ENCODE measurements around the gene TPO.

Gene TPO

GRCh38 chr2:1429895-1430294 lies 16.6 kb downstream of the TPO start:
- Histone ChIP-seq H3K79me2 (no peaks in the 10 kb centered on the region), H3K36me3 (ENCODE audit: control insufficient read depth, insufficient read depth, low read length) (no peaks in the 10 kb centered on the region), H3K27ac (no peak overlapping the region), H3K9me3 (ENCODE audit: control insufficient read depth, low read length) (no peaks in the 10 kb centered on the region), H3K4me1 (no peaks in the 10 kb centered on the region), H3K9ac (no peak overlapping the region), H3K27me3 (ENCODE audit: control insufficient read depth, insufficient read depth, low read length) (no peaks in the 10 kb centered on the region), H2AFZ (no peak overlapping the region), H3K4me2 (ENCODE audit: low read length) (no peak overlapping the region), H3K4me3 (ENCODE audit: low read depth, low read length) (no peak overlapping the region)
- TF ChIP-seq CTCF (IDR thresholded peaks at IDR 0.05) = no peak

- no peaks in the 10 kb centered on the region for H3K27me3 ChIP-seq (ENCODE audit: control insufficient read depth, insufficient read depth, low read length)
- TF ChIP-seq CTCF (IDR thresholded peaks at IDR 0.05) = no peak
- no peaks in the 10 kb centered on the region for H3K79me2 ChIP-seq
- no peak overlapping the region for H2AFZ ChIP-seq
- no peak overlapping the region for H3K9ac ChIP-seq
- no peak overlapping the region for H3K4me2 ChIP-seq (ENCODE audit: low read length)
- H3K4me3 ChIP-seq (ENCODE audit: low read depth, low read length) = no peak overlapping the region
- no peak overlapping the region for H3K27ac ChIP-seq
- no peaks in the 10 kb centered on the region for H3K4me1 ChIP-seq
- no peaks in the 10 kb centered on the region for H3K36me3 ChIP-seq (ENCODE audit: control insufficient read depth, insufficient read depth, low read length)
- no peaks in the 10 kb centered on the region for H3K9me3 ChIP-seq (ENCODE audit: control insufficient read depth, low read length)
Observed at GRCh38 chr2:1430491-1430890, 17.2 kb downstream of the TPO start.

- Histone ChIP-seq H3K27me3 (ENCODE audit: control insufficient read depth, insufficient read depth, low read length) (no peaks in the 10 kb centered on the region), H3K4me1 (no peaks in the 10 kb centered on the region), H3K4me3 (ENCODE audit: low read depth, low read length) (no peak overlapping the region), H3K79me2 (no peaks in the 10 kb centered on the region), H3K27ac (no peak overlapping the region), H3K36me3 (ENCODE audit: control insufficient read depth, insufficient read depth, low read length) (no peaks in the 10 kb centered on the region), H3K4me2 (ENCODE audit: low read length) (no peak overlapping the region), H3K9ac (no peak overlapping the region), H2AFZ (no peak overlapping the region), H3K9me3 (ENCODE audit: control insufficient read depth, low read length) (no peaks in the 10 kb centered on the region)
- TF ChIP-seq CTCF (IDR thresholded peaks at IDR 0.05) = no peak
Observed at GRCh38 chr2:1431886-1432400, 18.7 kb downstream of the TPO start.

GRCh38 chr2:1432726-1433125 lies 19.5 kb downstream of the TPO start:
- H3K4me1 ChIP-seq = no peaks in the 10 kb centered on the region
- TF ChIP-seq CTCF (IDR thresholded peaks at IDR 0.05) = no peak
- H3K9me3 ChIP-seq (ENCODE audit: control insufficient read depth, low read length) = no peaks in the 10 kb centered on the region
- no peak overlapping the region for H3K9ac ChIP-seq
- no peak overlapping the region for H3K4me2 ChIP-seq (ENCODE audit: low read length)
- H3K79me2 ChIP-seq = no peaks in the 10 kb centered on the region
- H3K27ac ChIP-seq = no peak overlapping the region
- no peaks in the 10 kb centered on the region for H3K27me3 ChIP-seq (ENCODE audit: control insufficient read depth, insufficient read depth, low read length)
- H3K4me3 ChIP-seq (ENCODE audit: low read depth, low read length) = no peak overlapping the region
- no peak overlapping the region for H2AFZ ChIP-seq
- H3K36me3 ChIP-seq (ENCODE audit: control insufficient read depth, insufficient read depth, low read length) = no peaks in the 10 kb centered on the region

GRCh38 chr2:1436369-1436768 lies 23.1 kb downstream of the TPO start:
- Histone ChIP-seq H2AFZ (no peak overlapping the region), H3K4me3 (ENCODE audit: low read depth, low read length) (no peak overlapping the region), H3K9ac (no peak overlapping the region), H3K4me2 (ENCODE audit: low read length) (no peak overlapping the region), H3K79me2 (no peaks in the 10 kb centered on the region), H3K9me3 (ENCODE audit: control insufficient read depth, low read length) (no peaks in the 10 kb centered on the region), H3K27ac (no peak overlapping the region), H3K36me3 (ENCODE audit: control insufficient read depth, insufficient read depth, low read length) (no peaks in the 10 kb centered on the region), H3K4me1 (no peaks in the 10 kb centered on the region), H3K27me3 (ENCODE audit: control insufficient read depth, insufficient read depth, low read length) (no peaks in the 10 kb centered on the region)
- no peak for TF ChIP-seq CTCF (IDR thresholded peaks at IDR 0.05)

All from parathyroid adenoma (tissue), 2 donors.